DOHH2 (cell line): ENCODE data around the gene APOL3.

ENCODE experiments used
- CTCF ChIP-seq: fragments of 200-600 bp; sonication (generic); IDR thresholded peaks from one replicate; pipeline ENCODE4 v1.5.1; 2014; ENCODE audit warnings: antibody characterized with exemption, mild to moderate bottlenecking, low read depth, low read length; ENCODE audit not compliant: poor library complexity, severe bottlenecking
- EZH2phosphoT487 ChIP-seq: fragments of 200-600 bp; sonication (generic); IDR thresholded peaks from 2 replicates; pipeline ENCODE4 v1.6.1; 2017; ENCODE audit warnings: borderline replicate concordance, mild to moderate bottlenecking, antibody characterized with exemption, low read length, moderate library complexity, mixed read lengths

GRCh38 chr22:36180928-36181327 lies 20.4 kb upstream of the APOL3 start:
- TF ChIP-seq EZH2phosphoT487 (no peak), CTCF (no peak)
